ENCODE data around the gene MTCL3.

DNA sequence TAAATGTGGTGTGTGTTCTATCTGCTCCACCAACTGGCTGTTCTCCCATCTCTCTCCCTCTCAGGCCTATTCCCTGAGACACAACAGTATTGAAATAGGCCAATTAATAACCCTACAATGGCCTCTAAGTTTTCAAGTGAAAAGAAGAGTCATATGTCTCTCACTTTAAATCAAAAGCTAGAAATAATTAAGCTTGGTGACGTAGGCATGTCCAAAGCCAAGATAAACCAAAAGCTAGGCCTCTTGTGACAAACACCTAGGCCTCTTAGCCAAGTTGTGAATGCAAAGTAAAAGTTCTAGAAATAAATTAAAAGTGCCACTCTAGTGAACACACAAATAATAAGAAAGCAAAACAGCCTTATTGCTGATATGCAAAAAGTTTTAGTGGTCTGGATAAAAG lies 29.9 kb downstream of the MTCL3 start:
- TF ChIP-seq, protein P1, sequence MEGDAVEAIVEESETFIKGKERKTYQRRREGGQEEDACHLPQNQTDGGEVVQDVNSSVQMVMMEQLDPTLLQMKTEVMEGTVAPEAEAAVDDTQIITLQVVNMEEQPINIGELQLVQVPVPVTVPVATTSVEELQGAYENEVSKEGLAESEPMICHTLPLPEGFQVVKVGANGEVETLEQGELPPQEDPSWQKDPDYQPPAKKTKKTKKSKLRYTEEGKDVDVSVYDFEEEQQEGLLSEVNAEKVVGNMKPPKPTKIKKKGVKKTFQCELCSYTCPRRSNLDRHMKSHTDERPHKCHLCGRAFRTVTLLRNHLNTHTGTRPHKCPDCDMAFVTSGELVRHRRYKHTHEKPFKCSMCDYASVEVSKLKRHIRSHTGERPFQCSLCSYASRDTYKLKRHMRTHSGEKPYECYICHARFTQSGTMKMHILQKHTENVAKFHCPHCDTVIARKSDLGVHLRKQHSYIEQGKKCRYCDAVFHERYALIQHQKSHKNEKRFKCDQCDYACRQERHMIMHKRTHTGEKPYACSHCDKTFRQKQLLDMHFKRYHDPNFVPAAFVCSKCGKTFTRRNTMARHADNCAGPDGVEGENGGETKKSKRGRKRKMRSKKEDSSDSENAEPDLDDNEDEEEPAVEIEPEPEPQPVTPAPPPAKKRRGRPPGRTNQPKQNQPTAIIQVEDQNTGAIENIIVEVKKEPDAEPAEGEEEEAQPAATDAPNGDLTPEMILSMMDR (conservative IDR thresholded peaks at IDR 0.05 in 1 of 2, IDR thresholded peaks at IDR 0.05 in 1 of 2; ENCODE audit: low read depth in 1 of 2, low read length in 2 of 2): no peak
- TF ChIP-seq EZH2 (IDR thresholded peaks at IDR 0.05; ENCODE audit: low read length, missing control alignments): no peak

Data from fibroblast of lung (primary cell).